GM23248 (cell line): ENCODE data around the gene SEMA7A.

Experiments used
- EZH2 ChIP-seq: fragments of 200-600 bp; sonication (generic); IDR thresholded peaks from 2 replicates; pipeline ENCODE4 v1.6.1; 2018; ENCODE audit warnings: antibody characterized with exemption, mild to moderate bottlenecking; ENCODE audit not compliant: insufficient read depth, poor library complexity, severe bottlenecking
- EZH2phosphoT487 ChIP-seq: fragments of 200-600 bp; sonication (generic); IDR thresholded peaks from 2 replicates; pipeline ENCODE4 v1.6.1; 2018; ENCODE audit warnings: antibody characterized with exemption, moderate library complexity, mild to moderate bottlenecking, low read depth; ENCODE audit not compliant: insufficient read depth

DNA sequence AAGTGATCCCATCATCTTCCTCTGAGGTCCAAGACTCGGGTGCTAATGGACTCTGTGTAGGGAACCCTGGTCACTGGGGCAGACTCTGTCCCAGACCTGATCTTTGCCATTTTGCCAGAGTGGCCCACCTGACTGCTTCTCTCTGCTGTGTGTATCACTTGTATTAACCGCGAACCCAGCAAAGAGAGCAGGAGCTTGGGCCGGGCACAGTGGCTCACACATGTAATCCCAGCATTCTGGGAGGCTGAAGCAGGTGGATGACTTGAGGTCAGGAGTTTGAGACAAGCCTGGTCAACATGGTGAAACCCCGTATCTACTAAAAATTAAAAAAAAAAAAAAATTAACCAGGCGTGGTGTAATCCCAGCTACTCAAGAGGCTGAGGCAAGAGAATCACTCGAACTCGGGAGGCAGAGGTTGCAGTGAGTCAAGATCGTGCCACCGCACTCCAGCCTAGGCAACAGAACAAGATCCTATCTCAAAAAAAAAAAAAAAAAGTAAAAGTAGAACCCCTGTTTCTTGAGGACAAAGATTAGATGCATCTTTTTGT lies 33.4 kb downstream of the SEMA7A start:
- TF ChIP-seq EZH2phosphoT487 (no peak), EZH2 (no peak)
